ENCODE data around the gene PRMT1. TPM values are rescaled to one million over a fixed set of nuclear protein-coding genes. Genes with fewer than 3 reads are reported as not detected.
A peak's percentile ranks its signal among the peaks of the same experiment; 100 is the strongest.

Gene PRMT1
- total RNA-seq, 1 donor from 2014 or later, result 273 TPM

- Mint-ChIP-seq H3K36me3 (peaks cover 21% of the 10 kb centered on the region), H3K27me3 (ENCODE audit: low read depth) (peaks cover 6% of the 10 kb centered on the region), H3K27ac (no peak overlapping the region), H3K4me1 (peaks cover 22% of the 10 kb centered on the region), H3K4me3 (no peak overlapping the region), H3K9me3 (no peaks in the 10 kb centered on the region)
- no peak for DNase-seq (ENCODE audit: low spot score in 2 of 2, unreplicated experiment in 2 of 2)
- no peak for TF ChIP-seq CTCF (IDR thresholded peaks at IDR 0.05; ENCODE audit: unreplicated experiment)
Observed at GRCh38 chr19:49687150-49687549, 10.1 kb downstream of the PRMT1 start.

- Mint-ChIP-seq H3K36me3 (peaks cover 17% of the 10 kb centered on the region), H3K4me3 (no peak overlapping the region), H3K27me3 (ENCODE audit: low read depth) (peaks cover 6% of the 10 kb centered on the region), H3K4me1 (peaks cover 22% of the 10 kb centered on the region), H3K27ac (peak overlapping the region; percentile 54), H3K9me3 (no peaks in the 10 kb centered on the region)
- no peak for DNase-seq (ENCODE audit: low spot score in 2 of 2, unreplicated experiment in 2 of 2)
- TF ChIP-seq CTCF (IDR thresholded peaks at IDR 0.05; ENCODE audit: unreplicated experiment), result no peak
Observed at GRCh38 chr19:49687566-49688316, 10.7 kb downstream of the PRMT1 start.

GRCh38 chr19:49688531-49689132 lies 11.6 kb downstream of the PRMT1 start:
- no peak for DNase-seq (ENCODE audit: low spot score in 2 of 2, unreplicated experiment in 2 of 2)
- Mint-ChIP-seq H3K27ac (peak overlapping the region; percentile 66), H3K36me3 (peaks cover 17% of the 10 kb centered on the region)

GRCh38 chr19:49689133-49690078 lies 12.3 kb downstream of the PRMT1 start, which contains the start of gene ADM5:
Gene ADM5 (plus strand): TSS chr19:49689594. CDS start chr19:49689838, 244 bp downstream.
- Mint-ChIP-seq H3K4me3 (peak within 1 kb of the TSS; percentile 77), H3K27ac (peak within 1 kb of the TSS; percentile 91), H3K36me3 (peaks cover 16% of the 10 kb centered on the region), H3K9me3 (no peaks in the 10 kb centered on the region), H3K4me1 (peaks cover 22% of the 10 kb centered on the region), H3K27me3 (ENCODE audit: low read depth) (peaks cover 6% of the 10 kb centered on the region)
- TF ChIP-seq CTCF (IDR thresholded peaks at IDR 0.05; ENCODE audit: unreplicated experiment), result peak; percentile 34
- DNase-seq (ENCODE audit: low spot score in 2 of 2, unreplicated experiment in 2 of 2), result peak in 1 of 2 experiments; percentile 63

More at GRCh38 chr19:49688531-49689132, 11.6 kb downstream of the PRMT1 start:
- Mint-ChIP-seq H3K27me3 (ENCODE audit: low read depth) (peaks cover 6% of the 10 kb centered on the region), H3K4me1 (peaks cover 22% of the 10 kb centered on the region), H3K9me3 (no peaks in the 10 kb centered on the region), H3K4me3 (no peak overlapping the region)
- TF ChIP-seq CTCF (IDR thresholded peaks at IDR 0.05; ENCODE audit: unreplicated experiment), result no peak

- peaks cover 6% of the 10 kb centered on the region for H3K27me3 Mint-ChIP-seq (ENCODE audit: low read depth)
- DNase-seq (ENCODE audit: low spot score in 2 of 2, unreplicated experiment in 2 of 2), result no peak
- peaks cover 22% of the 10 kb centered on the region for H3K4me1 Mint-ChIP-seq
- H3K9me3 Mint-ChIP-seq, result no peaks in the 10 kb centered on the region
- peaks cover 14% of the 10 kb centered on the region for H3K36me3 Mint-ChIP-seq
- H3K27ac Mint-ChIP-seq, result peak overlapping the region; percentile 91
- peak overlapping the region; percentile 77 for H3K4me3 Mint-ChIP-seq
- peak; percentile 4 for TF ChIP-seq CTCF (IDR thresholded peaks at IDR 0.05; ENCODE audit: unreplicated experiment)
Observed at GRCh38 chr19:49690079-49690655, 13.1 kb downstream of the PRMT1 start.

All from mesothelial cell of epicardium (in vitro differentiated cells).